GM19467 (cell line): Measurements from ENCODE around the gene ZBTB7C.

ENCODE experiments used
- ATAC-seq: cut with Tn5 transposase; IDR thresholded peaks from one replicate; pipeline ENCODE4 v1.9.1; 2021; ENCODE audit warnings: mild to moderate bottlenecking, moderate library complexity; ENCODE audit not compliant: unreplicated experiment

Gene ZBTB7C

DNA sequence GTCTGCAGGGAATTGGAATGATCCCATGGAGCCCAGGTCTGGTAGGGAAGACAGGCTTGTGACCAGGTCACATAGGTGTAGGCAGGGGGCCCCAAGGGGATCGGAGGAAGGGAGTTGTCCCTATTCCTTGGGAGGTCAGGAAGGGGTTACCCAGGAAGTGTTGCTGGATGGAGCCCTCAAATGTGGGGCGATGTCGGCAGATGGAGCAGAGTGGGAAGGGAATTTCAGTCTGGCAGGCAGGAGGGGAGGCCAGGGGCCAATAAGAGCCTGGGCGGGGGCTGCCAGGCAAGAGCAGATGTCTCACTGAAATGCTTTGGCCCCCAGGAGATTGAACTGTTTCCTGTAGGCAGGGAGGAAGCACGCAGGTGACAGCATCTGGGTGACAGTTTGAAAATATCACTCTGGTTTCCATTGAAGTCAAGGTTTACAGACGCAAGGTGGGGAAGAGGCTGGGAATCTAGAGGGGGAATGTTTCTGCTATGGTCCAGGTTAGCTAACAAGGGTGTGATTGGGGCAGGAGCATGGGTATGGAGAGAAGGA, 397.2 kb downstream of the ZBTB7C start:
- ATAC-seq = no peak

GRCh38 chr18:48010264-48010663, 398.9 kb downstream of the ZBTB7C start:
- no peak for ATAC-seq

DNA sequence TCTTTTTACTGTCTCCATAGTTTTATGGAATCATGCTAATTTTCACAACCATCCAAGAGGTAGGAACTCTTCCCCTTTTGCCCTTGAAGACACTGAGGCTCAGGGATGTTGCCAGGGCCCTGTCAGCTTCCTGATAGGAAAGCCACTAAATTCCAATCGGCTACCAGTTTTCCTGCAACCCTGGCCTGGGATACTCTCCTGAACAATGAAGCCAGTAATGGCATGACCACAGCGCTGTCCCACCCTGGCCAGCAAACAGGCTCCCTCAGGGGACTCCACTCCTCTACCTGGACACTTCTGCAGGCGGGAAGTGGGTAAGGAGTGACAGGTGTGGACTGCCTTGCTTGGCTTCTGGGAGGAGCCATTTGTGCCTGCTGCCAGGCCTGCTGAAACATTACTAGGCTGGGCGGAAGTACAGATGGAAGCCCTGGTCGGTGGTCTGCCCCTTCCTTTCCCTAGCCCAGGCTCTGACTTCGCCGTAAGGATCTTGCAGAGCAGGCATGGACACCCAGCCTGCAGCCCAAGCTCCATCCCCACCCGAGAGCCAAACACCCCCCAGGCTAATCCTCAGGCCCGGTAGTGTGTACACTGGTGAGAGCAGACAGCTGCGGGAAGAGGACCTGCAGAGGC, 400.0 kb downstream of the ZBTB7C start:
- ATAC-seq = no peak

DNA sequence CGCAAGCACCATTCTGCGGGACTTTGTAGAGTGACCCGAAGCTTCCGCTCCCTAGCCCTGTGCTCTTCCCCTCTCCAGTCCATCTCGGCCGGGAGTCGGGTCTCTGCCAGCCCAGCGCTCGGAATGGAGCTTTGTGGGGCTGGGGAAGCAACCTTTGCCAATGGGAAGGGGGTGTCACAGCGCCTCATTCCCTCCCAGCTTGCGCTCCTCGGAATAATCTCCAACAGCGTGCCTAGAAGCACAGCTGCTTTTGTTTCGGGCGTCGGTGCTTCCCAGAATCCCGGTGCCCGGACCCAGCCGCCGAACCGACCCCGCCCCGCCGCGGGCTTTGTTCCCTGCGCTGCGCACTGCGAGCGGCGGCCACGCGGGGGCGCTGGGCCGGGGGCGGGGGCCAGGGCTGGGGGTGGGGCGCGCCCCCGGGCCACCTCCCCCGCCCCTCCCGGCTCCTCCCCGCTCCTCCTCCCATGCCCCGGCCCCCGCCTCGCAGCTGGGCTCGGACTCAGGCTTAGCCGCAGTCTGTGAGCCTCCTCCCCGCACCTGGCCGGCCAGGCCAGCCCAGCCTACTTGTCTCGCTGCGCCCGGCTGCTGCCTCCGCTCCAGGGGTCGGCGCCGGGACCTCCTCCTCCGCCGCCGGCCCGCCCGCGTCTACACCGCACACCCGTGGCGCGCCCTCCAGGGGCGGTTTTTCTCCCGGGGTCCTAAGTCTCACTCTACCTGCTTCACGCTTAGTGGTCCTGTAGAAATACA, 401.1 kb downstream of the ZBTB7C start:
- ATAC-seq = peak; percentile 56

DNA sequence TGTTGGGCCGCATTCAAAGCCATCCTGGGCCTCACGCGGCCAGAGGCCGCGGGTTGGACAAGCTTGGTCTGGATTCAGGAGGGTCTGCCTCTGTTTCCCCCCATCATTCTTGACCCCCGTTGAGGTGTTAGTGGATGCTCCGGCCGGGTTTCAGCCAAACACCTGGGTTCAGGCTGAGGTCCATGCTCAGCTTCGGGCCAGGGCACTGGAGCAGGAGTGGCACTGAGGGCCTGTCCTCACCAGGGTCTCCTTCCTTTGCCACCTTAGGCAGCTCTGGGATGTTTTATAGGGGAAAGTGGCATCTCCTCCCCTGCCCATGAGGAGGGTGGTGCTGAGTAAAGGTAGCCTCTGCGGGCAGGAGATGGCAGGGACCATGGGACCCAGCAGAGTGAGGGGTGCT, 401.8 kb downstream of the ZBTB7C start:
- no peak for ATAC-seq

DNA sequence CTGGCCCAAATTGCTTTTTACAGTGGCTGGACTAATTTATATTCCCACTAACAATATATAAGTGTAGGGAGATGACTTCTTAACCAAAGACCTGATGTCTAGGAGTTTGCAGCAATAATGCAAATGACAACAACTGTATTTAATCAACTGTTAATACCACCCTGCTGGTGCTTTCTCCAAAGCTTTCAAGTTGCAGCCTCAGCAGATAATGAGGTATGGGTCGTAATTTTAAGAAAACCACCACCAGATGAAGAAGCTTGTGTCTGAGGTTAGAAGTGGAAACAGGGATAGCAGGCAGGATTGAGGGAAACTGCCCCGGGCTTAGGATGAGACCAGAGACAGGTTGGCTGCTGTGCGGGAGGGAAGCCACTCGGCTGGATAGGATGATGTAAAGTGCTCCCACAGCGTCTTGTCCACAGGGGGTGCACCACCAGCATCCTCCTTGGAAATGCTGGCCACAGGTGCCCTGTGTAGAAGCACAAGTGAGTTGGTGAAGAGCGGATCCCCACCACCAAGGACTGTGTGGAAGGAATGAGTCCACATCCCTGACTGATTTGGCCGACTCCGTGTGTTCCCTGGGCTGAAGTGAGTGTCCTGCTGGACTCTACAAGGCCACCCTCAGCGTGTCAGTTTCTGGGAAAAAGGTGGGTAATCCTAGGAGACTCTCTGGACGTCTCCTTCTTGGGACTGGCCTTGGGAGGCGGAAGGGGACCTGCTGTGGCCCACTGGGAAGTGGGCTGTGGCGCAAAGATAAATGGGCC, 402.6 kb downstream of the ZBTB7C start:
- ATAC-seq = no peak

- no peak for ATAC-seq
Observed at GRCh38 chr18:48004577-48004976, 404.6 kb downstream of the ZBTB7C start.

DNA sequence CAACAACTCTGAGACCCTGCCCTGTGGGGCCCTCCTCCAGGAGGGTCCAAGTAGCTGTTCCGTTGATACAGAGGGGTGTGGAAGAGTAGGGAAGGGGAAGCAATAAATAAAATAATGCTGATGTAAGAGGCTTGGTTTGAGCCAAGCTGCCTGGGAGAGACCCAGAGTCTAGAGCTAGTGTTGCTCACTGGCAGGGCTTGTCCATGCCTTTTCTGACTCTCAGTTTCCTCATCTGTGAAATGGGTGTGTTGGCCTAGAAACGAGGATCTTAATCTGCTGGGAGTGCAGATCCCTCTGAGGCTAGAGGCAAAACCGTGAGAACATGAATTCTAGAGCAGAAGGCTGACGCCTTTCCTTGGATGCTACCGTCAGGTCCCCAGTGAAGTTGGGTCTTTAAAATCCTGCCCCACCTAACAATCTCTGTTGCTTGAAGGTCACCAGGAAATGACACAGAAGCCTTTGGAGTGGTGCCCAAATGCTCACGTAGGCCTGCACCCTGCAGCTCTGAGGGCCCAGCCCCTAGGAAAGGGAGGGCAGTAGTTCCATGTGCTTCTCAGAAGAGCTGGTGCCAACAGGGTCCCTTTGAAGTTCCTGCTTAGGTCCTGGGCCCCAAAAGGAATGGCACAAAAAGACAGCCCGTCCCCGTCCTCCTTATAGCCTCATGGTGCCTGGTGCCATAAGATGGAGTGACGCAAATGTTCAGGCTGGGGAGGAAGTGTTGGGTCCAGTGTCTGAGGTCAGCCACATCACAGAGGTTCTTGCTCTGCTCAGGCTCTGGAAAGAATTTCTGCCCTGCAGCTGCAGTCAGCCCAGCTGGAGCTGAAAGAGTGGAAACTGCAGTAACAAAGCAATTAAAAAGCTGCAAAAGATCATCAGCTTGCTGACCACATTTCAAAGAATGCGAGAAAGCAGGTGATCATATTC, 405.5 kb downstream of the ZBTB7C start:
- ATAC-seq = no peak

DNA sequence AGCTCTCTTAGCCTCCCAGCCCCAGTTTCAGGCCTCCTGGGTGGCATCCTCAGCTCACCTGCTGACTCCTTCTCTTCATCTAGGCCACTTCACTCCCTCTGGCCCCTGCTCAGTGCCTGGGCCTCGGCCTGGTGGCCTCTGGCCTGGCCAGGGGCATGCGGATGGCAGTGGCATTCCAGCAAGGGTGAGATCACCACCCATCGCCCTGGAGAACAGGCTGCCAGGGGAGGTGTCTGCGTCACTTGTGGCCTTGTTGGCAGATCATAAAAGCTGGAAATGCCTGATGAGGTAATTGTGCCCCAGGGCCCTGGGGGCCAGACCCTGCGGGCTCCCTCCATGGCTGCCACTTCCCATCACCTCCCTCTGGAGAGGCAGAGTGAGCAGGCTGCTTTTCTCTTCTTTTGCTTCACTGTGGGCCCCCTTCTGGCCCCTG, 406.2 kb downstream of the ZBTB7C start:
- ATAC-seq = no peak

- ATAC-seq = no peak
Observed at GRCh38 chr18:48000701-48001100, 408.5 kb downstream of the ZBTB7C start.

GRCh38 chr18:47999801-48000248, 409.4 kb downstream of the ZBTB7C start:
- ATAC-seq = no peak

DNA sequence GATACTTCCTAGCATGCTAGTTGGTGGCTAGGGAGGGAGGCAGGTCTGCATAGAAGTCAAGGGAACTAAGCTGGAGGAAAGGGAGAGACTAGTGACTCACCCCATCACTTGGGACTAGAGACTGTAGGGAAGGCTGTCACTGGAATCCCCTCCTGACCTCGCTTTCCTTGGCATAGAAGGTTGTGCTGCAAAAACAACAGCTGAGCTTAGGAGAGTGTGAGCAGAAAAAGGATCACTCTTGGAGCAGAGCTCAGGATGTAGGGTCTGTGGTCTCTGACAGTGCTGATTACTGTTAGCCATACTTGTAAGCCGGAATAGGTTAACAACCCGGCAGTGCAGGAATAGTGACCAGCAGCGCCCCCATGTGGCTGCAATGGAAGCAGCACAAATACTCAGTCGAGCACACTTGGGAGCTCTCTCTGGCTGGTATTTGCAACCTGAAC, 411.8 kb downstream of the ZBTB7C start:
- ATAC-seq = no peak

DNA sequence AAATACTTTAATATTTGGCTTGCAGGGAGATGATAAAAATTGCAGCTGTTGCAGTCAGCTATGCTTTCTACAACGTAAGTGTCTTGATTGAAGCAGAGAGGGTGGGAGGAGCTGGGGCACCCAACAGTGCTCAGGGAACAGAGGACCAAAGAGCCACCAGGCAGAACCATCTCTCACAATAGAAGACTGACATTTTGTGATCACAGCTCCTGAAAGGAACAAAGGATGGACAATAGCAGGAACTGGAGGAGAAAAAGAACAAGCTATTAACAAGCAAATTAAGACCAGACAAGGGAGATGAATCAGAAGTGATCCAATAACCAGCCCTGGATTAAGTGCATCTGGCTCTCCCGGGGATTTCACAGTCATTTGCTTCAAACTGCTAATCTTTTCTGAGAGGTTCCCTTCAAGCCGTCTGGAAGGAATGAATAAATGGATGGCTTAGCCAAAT, 413.1 kb downstream of the ZBTB7C start:
- ATAC-seq = no peak

DNA sequence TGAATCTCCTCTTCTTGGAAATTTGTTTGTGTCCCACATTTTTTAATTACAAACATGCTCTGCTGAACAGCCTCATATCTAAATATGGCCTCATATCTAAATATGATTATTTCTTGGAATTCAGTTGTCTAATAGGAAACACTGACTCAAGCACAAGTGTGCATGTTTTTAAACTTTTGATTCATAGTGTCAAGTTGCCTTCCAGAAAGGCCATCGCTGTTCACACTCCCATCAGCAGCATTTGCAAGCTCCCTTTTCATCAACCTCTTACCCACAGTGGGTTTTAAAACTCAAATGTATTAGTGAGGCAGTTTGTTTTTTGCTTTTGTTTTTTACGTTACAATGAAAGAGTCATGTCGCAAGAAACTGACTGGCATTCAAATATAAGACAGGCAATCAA, 413.5 kb downstream of the ZBTB7C start:
- no peak for ATAC-seq

GRCh38 chr18:47993409-47993808, 415.8 kb downstream of the ZBTB7C start:
- ATAC-seq = no peak

GRCh38 chr18:47992976-47993375, 416.2 kb downstream of the ZBTB7C start:
- ATAC-seq = no peak

DNA sequence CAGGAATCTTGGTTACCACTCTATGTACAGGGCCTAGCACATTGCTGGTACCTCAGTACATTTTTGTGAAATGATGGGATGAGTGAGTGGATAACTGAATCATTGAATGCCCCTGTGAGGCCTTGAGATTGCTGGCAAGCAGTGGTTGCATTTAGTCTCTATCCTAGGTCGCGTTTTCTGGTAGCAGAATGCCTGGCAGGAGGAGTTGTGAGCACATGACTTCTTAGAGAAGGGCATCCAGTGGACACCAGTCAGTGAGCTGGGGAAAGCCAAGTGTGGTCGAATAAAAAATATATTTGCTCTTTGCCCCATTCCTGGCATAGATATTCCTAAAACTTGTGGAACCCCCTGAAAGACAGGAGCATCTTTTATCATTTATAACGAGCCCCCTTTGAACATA, 416.9 kb downstream of the ZBTB7C start:
- no peak for ATAC-seq

- no peak for ATAC-seq
Observed at GRCh38 chr18:47990981-47991380, 418.2 kb downstream of the ZBTB7C start.

DNA sequence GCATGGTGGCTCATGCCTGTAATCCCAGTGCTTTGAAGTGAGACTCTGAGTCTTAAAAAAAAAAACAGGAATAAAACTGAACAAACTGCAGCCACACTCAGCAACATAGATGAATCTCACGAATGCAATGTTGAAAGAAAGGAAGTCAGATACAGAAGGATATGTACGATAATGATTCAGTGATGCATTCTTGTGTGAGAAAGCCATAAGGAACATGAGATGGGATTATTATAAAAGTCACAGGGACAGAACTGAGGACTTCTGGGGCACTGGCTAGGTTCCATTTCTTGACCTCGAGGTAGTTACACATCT, 421.8 kb downstream of the ZBTB7C start:
- no peak for ATAC-seq

- no peak for ATAC-seq
Observed at GRCh38 chr18:47986620-47987387, 422.4 kb downstream of the ZBTB7C start.
